Spleen (tissue), 7 donors: ENCODE measurements around the gene ARNT2.

Experiments used
- CTCF ChIP-seq, 11 experiments: fragments of 200-600 bp in 7 of 11; fragments of 450-650 bp in 4 of 11; sonication (generic) in 4 of 11; IDR thresholded peaks in 8 of 11; conservative IDR thresholded peaks in 3 of 11; 1 replicate in 7 of 11; 2 replicates in 4 of 11; pipeline versions ENCODE4 v1.4.0 to v1.8.0; 2016 to 2021; ENCODE audit warnings: antibody characterized with exemption in 11 of 11, inconsistent platforms in 4 of 11, mild to moderate bottlenecking in 1 of 11
- POLR2A ChIP-seq, 3 donors: fragments of 450-650 bp; IDR thresholded peaks; one replicate each; pipeline ENCODE4 v1.5.1; 2017; ENCODE audit warnings: antibody characterized with exemption in 3 of 3, mild to moderate bottlenecking in 1 of 3
- donor health status: DM: no; HTN: no; CAD: no; lungs with moderate emphysema.
- donor health status: DM: no; HTN: no; CAD: no.
- donor health status: DM: no; HTN: no; CAD: no.

DNA sequence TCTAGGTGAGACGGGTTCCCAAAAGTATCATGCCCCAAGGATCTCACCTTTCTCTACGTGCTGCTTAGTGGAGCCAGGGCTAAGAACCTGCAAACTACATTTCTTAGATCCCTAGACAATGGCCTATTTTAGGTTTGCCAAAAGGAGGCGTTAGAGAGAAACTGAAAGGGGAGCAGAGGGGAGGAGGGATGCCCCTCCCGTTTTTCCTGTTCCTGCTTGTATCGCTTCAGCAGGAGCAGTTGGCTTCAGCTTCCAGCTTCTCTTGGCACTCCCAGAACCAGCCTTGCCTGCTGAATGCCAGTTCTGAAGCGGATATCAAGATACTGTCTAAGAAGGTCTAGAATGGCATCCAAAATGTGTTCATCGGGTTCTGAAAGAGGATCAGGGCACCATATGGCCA, 232.5 kb downstream of the ARNT2 start:
- TF ChIP-seq CTCF (IDR thresholded peaks at IDR 0.05 in 8 of 11, conservative IDR thresholded peaks at IDR 0.05 in 3 of 11): peak in 1 of 11 experiments; percentile 27
- TF ChIP-seq POLR2A (IDR thresholded peaks at IDR 0.05): no peak
